ENCODE results near the gene ZDHHC22. TPM values are rescaled to one million over a fixed set of nuclear protein-coding genes. Genes with fewer than 3 reads are reported as not detected.

Gene ZDHHC22
- total RNA-seq, 4 donors from 2014 or later = not detected

- no peak for TF ChIP-seq CTCF (IDR thresholded peaks at IDR 0.05; ENCODE audit: low read depth)
These were observed 9.6 kb downstream of the ZDHHC22 start for GRCh38 chr14:77131871-77132486.

- TF ChIP-seq CTCF (IDR thresholded peaks at IDR 0.05; ENCODE audit: low read depth) = no peak
These were observed 10.4 kb downstream of the ZDHHC22 start for GRCh38 chr14:77131206-77131605.

- TF ChIP-seq CTCF (IDR thresholded peaks at IDR 0.05; ENCODE audit: low read depth) = no peak
These were observed 11.2 kb downstream of the ZDHHC22 start for GRCh38 chr14:77130386-77130785.

- no peak for TF ChIP-seq CTCF (IDR thresholded peaks at IDR 0.05; ENCODE audit: low read depth)
These were observed 13.1 kb downstream of the ZDHHC22 start for GRCh38 chr14:77128414-77128891.

- no peak for TF ChIP-seq CTCF (IDR thresholded peaks at IDR 0.05; ENCODE audit: low read depth)
These were observed 15.1 kb downstream of the ZDHHC22 start for GRCh38 chr14:77126461-77126990.

GRCh38 chr14:77125823-77126325 is 15.7 kb downstream of the ZDHHC22 start:
- TF ChIP-seq CTCF (IDR thresholded peaks at IDR 0.05; ENCODE audit: low read depth) = no peak

- TF ChIP-seq CTCF (IDR thresholded peaks at IDR 0.05; ENCODE audit: low read depth) = no peak
These were observed 16.2 kb downstream of the ZDHHC22 start for GRCh38 chr14:77125281-77125801.

All from subcutaneous adipose tissue (tissue), 4 donors.